A172 (cell line): ENCODE results near the gene LIF. TPM values are rescaled to one million over a fixed set of nuclear protein-coding genes. Genes with fewer than 3 reads are reported as not detected.

Experiments
- DNase-seq: peaks from one replicate; pipeline ENCODE4 v3.0.0-alpha.2; 2015; ENCODE audit warnings: low spot score
- total RNA-seq: library from RNA; depleted of rRNA; stranded (reverse); fragments of >200 nt; shearing (Covaris generic); gene quantifications from 2 replicates; pipeline ENCODE4 v1.2.3, GENCODE V29; 2014; rRNA removed

Gene LIF
- 24.8 and 25.4 TPM in 2 replicates for total RNA-seq

GRCh38 chr22:30245985-30246813, at the start of gene LIF:
Gene LIF, minus strand, starts transcription at chr22:30246759. Its CDS starts 64 bp downstream, at chr22:30246695.
- DNase-seq: no peak

DNA sequence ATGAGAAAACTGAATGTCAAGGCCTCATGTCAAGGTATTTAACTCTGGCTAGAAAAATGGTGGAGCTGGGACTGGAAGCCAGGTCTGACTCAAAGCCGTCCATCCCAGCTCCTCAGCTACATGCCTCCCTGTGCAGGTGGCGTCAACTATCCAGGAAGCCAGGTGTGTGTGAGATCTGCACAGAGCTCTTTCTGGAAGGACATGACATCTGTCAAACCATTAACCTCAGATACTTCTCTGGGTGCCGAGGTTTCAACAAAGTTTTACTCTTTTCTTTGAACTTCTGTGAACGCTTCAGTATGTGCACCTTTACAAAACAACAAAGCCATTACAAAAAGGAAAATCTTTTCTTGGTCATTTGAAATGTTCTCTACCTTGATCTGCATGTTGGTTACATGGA, 49.8 kb upstream of the LIF start:
- DNase-seq: no peak

- no peak for DNase-seq
These were observed 49.0 kb upstream of the LIF start for GRCh38 chr22:30295576-30295975.

DNA sequence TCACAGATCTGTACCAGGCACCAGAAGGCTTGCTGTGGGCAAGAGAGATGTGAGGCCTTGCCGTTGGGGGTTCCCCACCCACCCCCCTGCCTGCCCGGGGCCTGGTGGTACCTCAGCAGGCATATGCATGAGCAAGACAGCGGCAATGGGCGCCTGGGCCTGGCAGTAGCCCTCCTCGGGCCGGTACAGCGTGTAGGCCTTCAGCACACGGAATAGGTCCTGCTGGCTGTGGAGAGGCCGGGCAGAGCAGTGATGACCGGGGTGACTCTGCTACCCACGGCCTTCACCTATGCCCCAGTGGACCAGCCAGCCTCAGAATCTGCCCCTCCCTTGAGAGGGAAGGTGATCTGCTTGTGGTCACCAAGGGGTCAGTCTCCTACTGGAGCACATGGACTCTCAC, 48.3 kb upstream of the LIF start:
- DNase-seq: no peak

- no peak for DNase-seq
These were observed 47.5 kb upstream of the LIF start for GRCh38 chr22:30294066-30294465.

DNA sequence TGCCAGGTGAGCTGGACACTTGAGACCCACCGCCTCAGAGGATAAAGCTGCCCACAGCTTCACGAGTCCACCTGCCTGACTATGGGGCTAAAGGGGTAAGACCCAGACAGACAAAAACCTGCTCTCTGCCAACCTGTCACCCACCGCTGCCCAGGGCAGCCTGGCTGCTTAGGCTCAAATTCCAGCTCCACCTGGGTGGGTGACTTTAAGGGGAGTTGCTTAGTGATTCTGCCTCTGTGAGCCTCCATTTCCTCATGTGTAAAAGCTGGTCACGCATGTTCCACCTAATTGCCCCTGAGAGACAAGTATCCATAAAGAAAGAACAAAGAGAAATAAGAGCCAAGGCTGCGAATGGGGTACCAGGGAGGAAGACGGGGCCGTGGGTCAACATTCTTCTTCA, 46.5 kb upstream of the LIF start:
- no peak for DNase-seq

DNA sequence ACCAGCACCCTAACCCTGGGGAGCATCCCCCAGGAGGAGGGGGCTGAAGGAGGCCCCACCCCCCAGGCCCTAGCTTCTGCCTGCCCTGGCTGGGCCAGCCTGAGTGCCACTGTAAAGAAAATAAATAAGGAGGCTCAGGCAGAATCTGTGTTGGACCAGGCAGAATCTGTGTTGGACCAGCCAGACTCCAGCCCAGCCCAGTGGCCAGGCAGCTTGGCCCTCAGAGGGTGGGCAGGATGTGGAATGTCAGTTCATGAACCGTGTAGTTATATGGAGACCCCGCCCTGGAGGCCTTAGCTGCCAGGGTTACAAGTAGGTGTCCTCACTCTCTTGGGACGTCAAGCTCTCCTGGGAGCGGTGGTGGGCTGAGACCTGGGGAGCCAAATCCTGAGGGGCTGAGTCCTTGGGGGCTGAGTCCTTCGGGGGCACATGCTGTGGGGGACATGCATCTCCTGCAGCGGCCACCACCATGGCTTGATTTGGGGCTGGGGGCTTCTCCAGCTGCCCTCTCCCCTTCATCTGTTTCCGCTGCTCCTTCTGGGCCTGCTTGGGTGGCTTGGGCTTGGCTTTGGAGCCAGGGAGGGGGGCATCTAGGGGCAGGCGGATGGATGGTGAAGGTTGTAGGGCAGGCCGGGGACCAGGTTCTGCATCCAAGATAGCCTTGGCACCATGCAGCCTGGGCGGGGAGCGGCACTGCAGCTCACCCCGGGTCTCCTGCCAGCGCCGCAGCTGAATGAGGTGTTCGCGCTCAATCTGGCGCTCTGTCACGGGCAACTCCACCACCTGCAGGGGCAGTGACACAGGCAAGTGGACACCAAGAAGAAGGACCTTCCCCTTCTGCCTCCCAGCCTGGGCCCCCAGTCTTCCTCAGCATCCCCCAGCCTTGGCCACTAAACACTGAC, 45.8 kb upstream of the LIF start:
- DNase-seq: no peak

DNA sequence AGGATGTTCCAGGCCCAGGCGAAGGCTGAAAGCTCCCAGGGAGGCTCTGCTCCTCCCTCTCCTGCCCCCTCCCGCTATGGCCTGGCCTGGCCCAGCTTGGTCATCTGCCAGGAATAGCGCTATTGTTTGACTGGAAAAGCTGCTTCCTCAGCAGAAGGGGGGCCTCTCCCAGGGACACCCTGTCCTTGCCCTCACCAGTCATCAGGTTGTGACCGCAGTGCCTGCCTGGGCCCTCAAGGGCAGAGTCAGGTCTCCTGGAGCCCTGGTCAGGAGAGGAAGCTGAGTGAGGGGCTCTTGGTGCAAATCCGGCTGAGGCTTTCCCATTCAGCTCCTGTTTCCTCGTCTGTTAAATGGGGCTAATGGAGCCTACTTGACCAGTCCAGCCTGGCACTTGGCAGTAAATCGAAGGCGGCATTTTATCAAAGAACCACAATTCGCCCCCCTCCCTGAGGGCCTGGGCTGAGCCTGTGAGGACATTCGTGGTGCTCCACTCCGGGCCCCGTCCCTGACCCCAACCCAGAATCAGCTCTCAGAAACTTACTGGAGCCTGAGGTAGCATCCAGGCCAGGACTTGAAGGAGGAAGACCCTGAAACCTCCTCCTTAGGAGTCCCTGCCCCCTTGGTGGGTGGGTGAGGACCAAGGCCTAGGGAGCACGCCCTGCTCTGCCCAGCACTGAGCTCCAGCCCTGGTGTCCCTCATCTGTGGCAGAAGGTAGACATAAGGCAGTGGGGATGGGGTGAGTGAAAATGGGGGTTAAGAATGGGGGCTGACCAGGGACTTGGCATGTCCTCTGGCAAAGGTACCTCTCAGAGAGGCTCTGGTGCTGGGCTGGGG, 44.7 kb upstream of the LIF start:
- DNase-seq: peak; percentile 67

GRCh38 chr22:30290342-30291057, 43.9 kb upstream of the LIF start:
- DNase-seq: peak; percentile 69

DNA sequence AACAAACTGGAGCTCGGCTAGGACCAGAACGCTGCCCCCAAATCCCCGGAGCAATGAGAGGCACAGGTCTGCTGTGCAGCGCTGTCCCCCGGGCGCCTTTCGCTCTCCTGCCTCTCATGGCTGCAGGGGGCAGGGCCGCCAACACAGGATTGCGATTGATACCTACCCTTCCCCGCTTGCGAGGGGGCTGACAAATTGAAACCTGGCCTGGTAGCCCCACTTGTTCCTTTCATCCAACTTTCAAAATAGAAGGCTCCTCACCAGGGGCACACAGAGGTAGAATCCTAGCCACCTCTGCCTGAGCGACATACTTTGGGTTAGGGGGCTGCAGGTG, 43.4 kb upstream of the LIF start:
- DNase-seq: no peak

DNA sequence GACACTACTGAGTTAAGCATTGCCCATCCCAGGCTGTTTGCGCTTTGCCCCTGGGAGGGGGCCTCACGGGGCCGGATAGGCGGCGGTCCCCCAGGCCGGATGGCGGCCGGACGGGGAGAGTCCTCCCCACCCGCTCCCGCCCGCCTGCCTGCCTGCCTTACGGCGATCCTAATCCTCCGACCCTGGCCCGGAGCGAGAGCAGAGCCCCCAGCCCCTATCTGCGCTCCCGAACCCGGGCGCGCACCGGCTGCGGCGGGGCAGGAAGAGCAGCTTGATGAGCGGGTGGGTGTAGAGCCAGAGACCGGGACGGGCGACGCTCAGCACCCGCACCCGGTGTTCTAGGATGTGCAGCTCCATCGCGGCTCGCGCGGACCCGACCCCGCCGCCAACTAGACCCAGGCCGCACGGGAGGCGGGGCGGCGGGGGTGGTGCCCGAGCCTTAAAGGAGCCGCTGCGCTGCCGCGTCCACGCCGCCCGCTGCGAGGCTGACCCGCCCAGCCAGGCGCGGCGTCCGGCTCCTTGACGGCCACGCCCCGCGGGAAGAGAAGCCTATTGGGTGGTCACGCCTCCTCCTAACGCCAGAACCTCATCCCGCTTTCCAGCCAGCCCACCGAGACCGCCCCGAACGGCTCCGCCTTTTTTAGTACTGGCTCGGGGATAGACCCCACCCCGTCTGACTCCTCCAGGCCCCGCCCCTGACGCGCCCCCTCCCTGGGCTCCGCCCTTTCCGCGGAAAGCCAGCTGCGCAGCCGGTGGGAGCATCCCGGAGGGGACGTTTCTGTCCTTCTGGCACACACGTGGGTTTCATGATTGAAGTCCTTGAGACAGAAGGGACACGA, 42.8 kb upstream of the LIF start, which contains the start of gene CASTOR1:
CASTOR1 (minus strand) TSS at position 365 of the 839 bp plus-strand sequence; CDS start at position 357, 8 bp downstream.
- DNase-seq: peak; percentile 92

- no peak for DNase-seq
These were observed 42.0 kb upstream of the LIF start for GRCh38 chr22:30288419-30289140.

DNA sequence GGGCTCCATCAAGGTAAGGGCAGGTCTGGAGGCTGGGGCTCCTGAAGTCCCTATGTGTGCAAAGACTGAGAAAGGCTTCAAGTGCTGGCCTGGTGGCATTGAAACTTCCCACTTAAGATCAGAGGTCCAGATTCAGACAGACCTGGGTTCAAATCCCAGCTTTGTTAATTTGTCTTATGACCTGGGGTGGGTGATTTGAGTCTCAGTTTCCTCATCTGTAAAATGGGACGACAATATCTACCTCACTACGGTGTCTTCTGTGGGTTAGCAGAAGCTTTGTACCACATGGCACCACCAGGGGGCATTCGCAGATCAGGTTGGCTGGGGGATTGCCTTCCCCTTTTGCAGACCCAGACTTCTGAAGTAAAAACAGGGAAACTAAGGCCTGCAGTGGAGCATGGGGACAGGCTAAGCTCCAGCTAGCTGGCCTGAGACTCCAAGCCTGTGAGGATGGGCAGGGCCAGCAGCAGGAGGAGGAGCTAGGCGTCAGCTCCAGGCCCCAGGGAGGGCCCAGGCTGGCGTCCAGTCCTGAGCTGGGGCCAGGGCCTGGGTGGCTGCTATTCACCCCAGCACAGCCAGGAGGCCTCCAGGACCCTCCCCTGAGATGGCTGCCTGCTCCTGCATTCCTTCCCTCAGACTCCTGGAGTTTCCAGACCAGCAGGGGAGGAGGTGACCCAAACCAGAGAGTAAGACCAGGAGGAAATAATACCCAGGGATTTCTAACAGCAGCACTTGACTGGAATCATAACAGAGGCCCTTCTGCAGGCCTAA, 41.3 kb upstream of the LIF start:
- peak; percentile 72 for DNase-seq

DNA sequence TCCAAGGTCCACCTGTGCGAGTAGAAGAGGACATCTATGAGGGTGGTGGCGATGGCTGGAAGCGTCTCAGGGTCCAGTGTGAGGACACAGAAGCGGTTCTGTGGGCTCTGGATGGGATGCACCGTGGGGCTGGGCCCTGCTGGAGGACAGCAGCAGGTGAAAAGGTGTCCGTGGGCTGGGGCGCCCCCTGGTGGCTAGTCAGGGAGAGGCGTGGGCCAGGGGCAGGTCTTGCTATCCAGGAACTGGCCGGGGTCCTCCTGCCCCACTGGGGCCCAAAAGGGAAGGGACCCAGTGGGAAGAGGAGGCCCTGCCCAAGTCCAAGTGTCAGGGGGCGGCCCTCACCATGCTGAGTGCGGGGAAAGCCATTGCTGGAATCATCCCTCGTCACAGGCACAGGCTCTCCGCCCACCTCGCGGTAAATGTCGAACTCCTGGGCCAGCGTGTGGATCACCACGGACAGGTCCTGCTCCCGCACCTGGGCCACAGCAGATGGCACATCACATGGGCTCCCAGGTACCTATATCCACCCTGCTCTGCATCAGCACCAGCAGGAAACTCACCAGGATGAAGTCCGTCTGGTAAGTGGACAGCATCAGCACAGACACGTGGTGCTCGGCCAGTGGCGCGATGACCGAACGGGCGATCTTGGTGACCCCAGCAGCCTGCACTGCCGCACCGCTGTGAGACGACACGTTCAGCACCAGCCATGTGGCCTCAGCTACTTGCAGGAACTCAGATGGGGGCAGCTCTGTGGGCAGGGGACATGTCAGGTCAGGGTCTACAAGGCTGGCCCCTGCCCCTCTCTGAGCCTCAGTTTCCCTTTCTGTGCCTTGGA, 40.5 kb upstream of the LIF start:
- DNase-seq: no peak

GRCh38 chr22:30286331-30286730, 39.8 kb upstream of the LIF start:
- no peak for DNase-seq

DNA sequence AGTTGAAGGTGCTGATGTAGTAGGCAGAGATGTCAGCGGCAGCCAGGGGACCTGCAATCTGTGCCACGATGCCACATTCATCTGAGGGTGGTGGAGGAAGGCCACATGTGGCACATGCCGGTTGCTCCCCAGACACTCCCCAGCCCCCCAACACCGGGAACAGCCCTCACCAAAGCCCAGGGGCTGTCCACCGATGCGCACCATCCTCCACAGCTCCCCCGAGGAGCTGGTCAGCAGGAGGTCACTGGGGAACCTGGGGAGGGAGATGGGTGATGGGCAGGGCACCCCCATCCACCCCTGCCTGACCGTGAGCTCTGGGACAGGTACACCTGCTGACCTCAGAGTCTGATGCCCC, 39.3 kb upstream of the LIF start:
- DNase-seq: no peak

GRCh38 chr22:30285176-30285845, 38.8 kb upstream of the LIF start:
- DNase-seq: no peak
